Hepatocyte (in vitro differentiated cells): ENCODE measurements around the gene OR7D2.

Experiments used
- CTCF ChIP-seq: fragments of 200-600 bp; sonication (generic); IDR thresholded peaks from 2 replicates; pipeline ENCODE4 v1.5.1; 2016; ENCODE audit warnings: antibody characterized with exemption, mild to moderate bottlenecking; ENCODE audit not compliant: poor library complexity
- EZH2 ChIP-seq: fragments of 200-600 bp; sonication (generic); IDR thresholded peaks from 2 replicates; pipeline ENCODE4 v1.6.1; 2016; ENCODE audit warnings: antibody characterized with exemption, mild to moderate bottlenecking, borderline replicate concordance

GRCh38 chr19:9189535-9189934 is 10.8 kb downstream of the OR7D2 start:
- TF ChIP-seq CTCF (no peak), EZH2 (no peak)
